ACHN (cell line): ENCODE results near the gene CAPN11.

Experiments used
- DNase-seq: peaks from one replicate; pipeline ENCODE4 v3.0.0-alpha.2; 2015
- in situ Hi-C: cut with HindIII; loops from 2 replicates; pipeline ENCODE4 v1.10.0; 2017; ENCODE audit warnings: low sequenced_read_pairs, low pct_ligation_motif_present, low pct_unique_long_range_greater_than_20kb

CAPN11 gene

DNA sequence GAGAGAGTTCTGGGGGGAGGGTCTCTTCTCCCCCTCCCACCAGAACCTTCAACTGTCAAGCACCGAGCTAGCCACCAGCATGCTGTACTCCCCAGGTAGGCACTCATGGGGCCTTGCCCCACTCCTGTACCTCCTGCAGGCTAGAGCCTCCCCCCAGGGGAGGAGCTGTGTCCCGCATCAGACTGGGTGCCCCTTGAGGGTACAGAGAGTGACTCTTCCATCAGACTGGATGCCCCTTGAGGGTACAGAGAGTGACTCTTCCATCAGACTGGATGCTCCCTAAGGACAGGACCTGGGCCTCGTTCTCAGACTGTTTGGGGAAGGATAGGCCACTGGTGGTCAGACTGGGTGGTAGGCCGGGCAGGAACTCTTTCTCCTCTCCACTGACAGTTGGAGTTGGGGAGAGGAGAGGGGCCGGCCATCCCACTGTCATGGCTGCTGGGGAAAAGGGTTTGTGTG lies at the start of gene CAPN11:
TSS of gene CAPN11 (plus strand) at position 51 of the 459 bp plus-strand sequence. CDS start at position 80, 29 bp downstream.
- in situ Hi-C loops: no loop called here
- no peak for DNase-seq

DNA sequence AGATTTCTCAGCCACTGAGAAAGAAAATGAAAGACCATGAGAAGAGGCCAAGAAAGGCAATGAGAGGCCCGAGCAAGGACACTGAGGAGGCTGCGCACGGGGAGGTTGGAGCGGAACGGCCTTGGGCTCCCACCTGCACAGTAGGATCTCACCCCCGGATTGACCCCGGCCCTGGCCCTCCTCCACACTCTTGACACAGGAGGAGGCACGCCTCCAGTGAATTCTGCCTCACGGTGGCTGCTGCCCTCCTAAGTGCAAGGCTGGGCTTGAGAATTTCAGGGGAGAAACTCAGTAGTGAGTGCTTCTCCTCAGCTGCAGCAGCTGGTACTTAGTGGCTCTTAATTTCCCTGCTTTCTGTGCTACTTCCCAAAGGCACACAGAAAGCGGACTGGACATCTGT lies 49.4 kb upstream of the CAPN11 start:
- in situ Hi-C loops: no loop called here
- DNase-seq: no peak

GRCh38 chr6:44110005-44110676 lies 48.5 kb upstream of the CAPN11 start:
- in situ Hi-C loops: no loop called here
- no peak for DNase-seq

GRCh38 chr6:44110966-44111365 lies 47.7 kb upstream of the CAPN11 start:
- in situ Hi-C loops: no loop called here
- no peak for DNase-seq

- in situ Hi-C loops: no loop called here
Measured at GRCh38 chr6:44111434-44112417, 46.9 kb upstream of the CAPN11 start.

GRCh38 chr6:44113414-44113813 lies 45.2 kb upstream of the CAPN11 start:
- DNase-seq: no peak
- in situ Hi-C loops: no loop called here

More at GRCh38 chr6:44111434-44112417, 46.9 kb upstream of the CAPN11 start:
- DNase-seq: no peak

- DNase-seq: peak; percentile 79
- in situ Hi-C loops: no loop called here
Measured at GRCh38 chr6:44115866-44116265, 42.8 kb upstream of the CAPN11 start.

DNA sequence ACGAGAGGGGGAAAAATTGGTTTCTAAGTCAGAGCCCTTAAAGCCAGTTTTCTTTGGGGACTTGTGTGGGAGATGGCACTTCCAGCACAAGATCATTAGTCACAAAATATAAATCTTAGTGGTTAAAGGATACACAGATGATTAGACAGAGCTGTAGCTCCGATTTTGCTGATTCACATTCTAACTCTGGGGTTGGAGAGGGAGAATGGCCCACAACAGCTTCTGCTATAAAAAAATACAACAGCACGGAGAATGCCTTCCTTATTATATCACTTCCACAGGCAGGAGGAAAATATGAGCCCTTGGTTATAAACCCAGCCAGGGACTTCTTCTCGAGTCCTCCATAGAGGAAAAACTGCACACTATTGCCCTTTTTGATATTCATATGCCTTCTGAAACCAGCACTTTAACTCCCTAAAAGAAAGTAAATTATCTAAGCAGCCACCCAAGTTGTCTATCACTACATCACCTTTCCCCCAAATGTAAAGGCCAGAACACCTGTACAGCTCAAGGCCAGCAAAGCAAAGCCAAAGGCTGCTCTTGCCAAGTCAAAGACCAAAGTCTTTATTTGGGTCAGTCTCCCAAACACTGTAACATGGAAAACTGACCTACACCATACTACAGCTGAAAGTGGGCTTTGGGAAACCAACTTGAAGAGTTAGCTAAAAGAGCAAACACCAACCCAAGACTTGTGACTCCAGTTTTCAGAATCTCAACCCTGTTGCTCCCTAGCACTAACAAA lies 41.8 kb upstream of the CAPN11 start:
- DNase-seq: peak; percentile 79
- in situ Hi-C loops: no loop called here

DNA sequence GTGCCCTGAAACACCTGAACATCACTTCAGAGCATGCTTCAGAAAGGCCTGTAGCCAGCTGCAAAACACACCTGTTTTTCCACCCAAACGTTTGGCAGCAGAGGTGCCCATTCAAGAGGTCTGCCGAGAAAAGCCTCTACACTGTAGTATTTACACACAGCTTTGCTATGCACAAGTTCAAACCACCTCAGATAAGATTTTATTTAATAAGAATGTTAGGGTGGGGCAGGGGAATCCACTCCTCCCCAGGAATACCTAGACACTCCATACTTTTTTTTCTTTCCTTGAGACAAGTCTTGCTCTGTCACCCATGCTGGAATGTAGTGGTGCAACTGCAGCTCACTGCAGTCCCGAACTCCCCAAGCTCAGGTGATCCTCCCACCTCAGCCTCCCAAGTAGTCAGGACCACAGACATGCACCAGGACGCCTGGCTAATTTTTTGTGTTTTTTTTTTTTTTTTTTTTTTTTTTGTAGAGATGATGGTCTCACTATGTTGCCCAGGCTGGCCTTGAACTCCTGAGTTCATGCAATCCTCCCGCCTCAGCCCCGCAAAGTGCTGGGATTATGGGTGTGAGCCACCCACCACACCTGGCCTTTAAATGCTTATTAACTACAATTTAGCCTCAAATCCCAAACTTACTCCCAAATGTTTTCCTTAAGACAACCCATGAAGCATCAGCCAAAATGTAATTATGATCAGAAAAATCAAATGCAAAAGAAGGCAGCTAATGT lies 41.1 kb upstream of the CAPN11 start:
- peak; percentile 25 for DNase-seq

DNA sequence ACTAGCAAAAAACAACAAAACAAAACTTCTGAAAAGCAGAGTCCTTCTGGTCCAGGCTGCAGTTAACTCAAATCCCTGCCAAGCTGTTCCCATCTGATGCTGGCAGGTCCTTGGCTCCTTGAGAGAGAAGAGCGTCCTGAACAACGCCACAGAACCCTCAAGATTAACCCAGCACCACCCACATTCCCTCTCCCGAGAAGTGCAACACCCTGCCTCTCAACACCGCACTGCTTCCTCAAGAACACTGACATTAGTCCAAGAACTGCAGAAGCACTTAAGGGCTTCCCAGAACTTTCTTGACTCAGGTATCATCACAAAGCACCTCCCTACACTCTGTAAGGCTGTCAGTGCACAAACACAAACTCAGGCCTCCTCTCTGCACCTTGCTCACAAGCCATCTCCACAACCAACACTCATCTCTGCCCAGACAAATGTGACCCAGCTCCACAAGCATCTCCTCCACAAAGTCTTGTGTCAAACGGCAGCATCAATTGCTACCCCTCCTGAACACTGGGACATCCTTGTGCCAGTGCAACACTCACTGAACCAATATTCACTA lies 38.8 kb upstream of the CAPN11 start:
- no peak for DNase-seq
- in situ Hi-C loops: no loop called here

More for the DNA sequence above, 41.1 kb upstream of the CAPN11 start:
- in situ Hi-C loops: no loop called here

DNA sequence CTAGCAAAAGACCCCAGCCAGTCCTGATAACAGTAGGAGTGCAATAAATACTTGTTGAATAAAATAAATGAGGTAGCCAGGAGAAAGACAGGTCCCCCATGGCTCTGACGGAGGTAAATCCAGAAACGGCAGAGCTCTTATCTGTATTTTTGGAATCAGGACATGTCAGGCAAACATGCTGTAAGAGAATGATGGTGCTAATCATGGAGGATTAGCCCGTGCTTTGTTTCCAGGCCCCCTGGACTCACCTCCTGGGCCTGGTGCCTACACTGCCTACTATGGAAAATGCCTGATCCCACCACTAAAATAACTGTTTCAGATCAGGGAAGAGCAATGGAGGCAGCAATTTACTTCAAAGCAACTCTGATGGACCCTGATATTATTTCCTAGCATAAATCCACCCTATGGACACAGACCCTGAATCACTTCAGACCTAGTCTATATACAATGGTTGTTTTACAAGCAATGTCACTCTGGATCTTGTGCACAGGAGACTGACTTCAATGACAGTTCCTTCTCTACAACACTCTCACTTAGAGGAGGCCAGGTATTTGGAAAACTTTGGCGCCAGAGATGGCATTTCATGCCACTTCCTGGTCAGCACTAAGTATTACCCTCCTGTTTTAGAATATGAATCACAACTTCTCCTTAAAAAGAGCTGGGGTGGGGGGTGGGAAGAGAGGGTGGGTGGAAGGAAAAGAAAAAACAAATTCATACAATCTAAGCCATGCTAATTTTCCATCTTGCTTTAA lies 37.8 kb upstream of the CAPN11 start:
- in situ Hi-C loops: no loop called here
- DNase-seq: no peak

- DNase-seq: no peak
- in situ Hi-C loops: no loop called here
Measured at GRCh38 chr6:44122801-44123200, 35.8 kb upstream of the CAPN11 start.

DNA sequence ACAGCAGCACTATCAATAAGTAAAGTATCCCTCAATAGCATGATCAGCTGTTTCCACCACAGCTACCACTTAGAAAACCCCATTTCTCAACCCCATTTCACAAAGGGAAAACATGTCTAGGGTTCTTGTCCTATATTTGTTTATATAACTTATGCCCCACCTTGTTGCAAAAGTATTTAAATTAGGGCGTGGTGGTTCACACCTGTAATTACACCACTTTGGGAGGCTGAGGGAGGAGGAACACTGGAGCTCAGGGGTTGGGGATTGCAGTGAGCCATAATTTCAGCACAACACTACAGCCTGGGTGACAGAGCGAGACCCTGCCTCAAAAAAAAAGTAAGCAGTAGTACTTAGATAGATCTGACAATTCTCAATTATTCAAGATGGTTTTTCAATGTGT lies 35.1 kb upstream of the CAPN11 start:
- in situ Hi-C loops: no loop called here
- DNase-seq: no peak

DNA sequence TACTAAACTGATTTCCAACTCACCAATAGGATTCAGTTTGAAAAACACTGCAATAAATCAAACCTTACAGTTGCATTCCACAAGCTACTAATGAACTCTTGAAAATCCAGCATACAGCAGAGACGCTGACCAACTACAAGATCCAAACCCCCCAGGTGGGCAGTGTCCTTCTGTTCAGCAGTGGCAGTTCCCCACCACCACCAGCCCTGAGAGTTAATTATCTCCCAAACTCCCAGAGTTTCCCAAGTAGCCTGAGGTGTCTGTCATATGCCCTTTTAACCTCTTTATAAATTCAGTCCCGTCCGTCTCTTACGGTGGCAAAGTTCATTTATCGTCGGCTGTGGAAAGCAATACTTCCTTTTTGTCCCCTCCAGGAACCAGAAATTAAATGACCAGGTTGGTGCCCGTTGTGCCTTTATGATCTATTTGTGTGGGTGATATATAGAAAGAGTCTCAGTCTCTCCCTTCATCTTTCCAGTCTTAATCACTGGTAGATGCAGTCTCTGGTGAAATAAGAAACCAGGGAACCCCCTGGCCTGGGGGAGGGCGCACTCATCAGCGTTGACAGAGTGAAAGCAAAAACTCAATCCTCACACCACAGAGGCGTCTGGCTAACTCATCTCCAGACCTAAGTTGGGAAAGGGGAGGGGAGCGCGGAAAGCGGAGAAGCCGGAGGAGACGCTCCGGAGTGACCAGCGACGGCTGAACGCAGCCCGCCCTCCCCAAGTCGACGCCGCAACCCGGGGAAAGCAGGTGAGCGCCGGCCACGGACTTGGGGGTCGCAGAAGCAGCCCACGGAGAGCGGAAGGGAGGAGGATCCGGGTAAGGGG lies 32.1 kb upstream of the CAPN11 start:
- in situ Hi-C loops: no loop called here
- DNase-seq: peak; percentile 61

- in situ Hi-C loops: no loop called here
- peak; percentile 81 for DNase-seq
Measured at GRCh38 chr6:44127186-44128019, 31.2 kb upstream of the CAPN11 start, which contains the start of the genes MRPL14 and TMEM63B. TSS of gene MRPL14 (minus strand) at chr6:44127452. CDS start at chr6:44116611, 10,841 bp downstream. TSS of gene TMEM63B (plus strand) at chr6:44127554. CDS start at chr6:44134585, 7,031 bp downstream.
